Activated T-helper 2 cell treated with anti-CD3 and anti-CD28 coated beads, Interferon-gamma antibody, Interleukin-2, Interleukin-4, amounts not matched to agents 10 μg/mL and 5 μg/mL and 100 μg/mL, durations not matched to agents 14 hours and 24 hours and 36 hours (primary cell): Measurements from ENCODE around the gene ZFYVE21. TPM values are rescaled to one million over a fixed set of nuclear protein-coding genes. Genes with fewer than 3 reads are reported as not detected.

Source experiments
- DNase-seq: peaks from one replicate; pipeline ENCODE4 v3.0.0; 2021; ENCODE audit warnings: low spot score
- H3K27ac Mint-ChIP-seq: one replicate; pipeline ENCODE4 v1.8.0; 2021; ENCODE audit warnings: mixed read lengths
- H3K27me3 Mint-ChIP-seq: one replicate; pipeline ENCODE4 v1.8.0; 2021; ENCODE audit warnings: low read depth, mixed read lengths
- H3K36me3 Mint-ChIP-seq: one replicate; pipeline ENCODE4 v1.8.0; 2021; ENCODE audit warnings: low read depth, mixed read lengths
- H3K4me1 Mint-ChIP-seq: one replicate; pipeline ENCODE4 v1.8.0; 2021; ENCODE audit warnings: low read depth, mixed read lengths
- H3K4me3 Mint-ChIP-seq: one replicate; pipeline ENCODE4 v1.8.0; 2021; ENCODE audit warnings: low read depth, mild to moderate bottlenecking, moderate library complexity, mixed read lengths
- H3K9me3 Mint-ChIP-seq: one replicate; pipeline ENCODE4 v1.8.0; 2021; ENCODE audit warnings: mixed read lengths
- intact Hi-C: fragments of 100-400 bp; cut with micrococcal nuclease; formaldehyde crosslinking; loops from one replicate; pipeline ENCODE4 v1.15.1; 2023
- total RNA-seq: library from RNA; stranded (reverse); gene quantifications from 2 replicates; pipeline ENCODE4 v1.2.3, GENCODE V29; 2022

Gene ZFYVE21
- total RNA-seq, 1 donor from 2014 or later: 27.5 TPM

- H3K36me3 Mint-ChIP-seq: peaks cover 16% of the 10 kb centered on the region
- H3K4me3 Mint-ChIP-seq: no peak overlapping the region
- no peak overlapping the region for H3K27ac Mint-ChIP-seq
- intact Hi-C loops: no loop called here
- DNase-seq: no peak
- peaks cover 7% of the 10 kb centered on the region for H3K4me1 Mint-ChIP-seq
- no peaks in the 10 kb centered on the region for H3K27me3 Mint-ChIP-seq
- H3K9me3 Mint-ChIP-seq: no peaks in the 10 kb centered on the region
Measured at GRCh38 chr14:103725739-103726395, 10.3 kb downstream of the ZFYVE21 start.

- no peak overlapping the region for H3K4me3 Mint-ChIP-seq
- peaks cover 16% of the 10 kb centered on the region for H3K36me3 Mint-ChIP-seq
- peaks cover 5% of the 10 kb centered on the region for H3K4me1 Mint-ChIP-seq
- no peak overlapping the region for H3K27ac Mint-ChIP-seq
- no peak for DNase-seq
- intact Hi-C loops: no loop called here
- H3K9me3 Mint-ChIP-seq: no peaks in the 10 kb centered on the region
- no peaks in the 10 kb centered on the region for H3K27me3 Mint-ChIP-seq
Measured at GRCh38 chr14:103726474-103726873, 10.9 kb downstream of the ZFYVE21 start.

DNA sequence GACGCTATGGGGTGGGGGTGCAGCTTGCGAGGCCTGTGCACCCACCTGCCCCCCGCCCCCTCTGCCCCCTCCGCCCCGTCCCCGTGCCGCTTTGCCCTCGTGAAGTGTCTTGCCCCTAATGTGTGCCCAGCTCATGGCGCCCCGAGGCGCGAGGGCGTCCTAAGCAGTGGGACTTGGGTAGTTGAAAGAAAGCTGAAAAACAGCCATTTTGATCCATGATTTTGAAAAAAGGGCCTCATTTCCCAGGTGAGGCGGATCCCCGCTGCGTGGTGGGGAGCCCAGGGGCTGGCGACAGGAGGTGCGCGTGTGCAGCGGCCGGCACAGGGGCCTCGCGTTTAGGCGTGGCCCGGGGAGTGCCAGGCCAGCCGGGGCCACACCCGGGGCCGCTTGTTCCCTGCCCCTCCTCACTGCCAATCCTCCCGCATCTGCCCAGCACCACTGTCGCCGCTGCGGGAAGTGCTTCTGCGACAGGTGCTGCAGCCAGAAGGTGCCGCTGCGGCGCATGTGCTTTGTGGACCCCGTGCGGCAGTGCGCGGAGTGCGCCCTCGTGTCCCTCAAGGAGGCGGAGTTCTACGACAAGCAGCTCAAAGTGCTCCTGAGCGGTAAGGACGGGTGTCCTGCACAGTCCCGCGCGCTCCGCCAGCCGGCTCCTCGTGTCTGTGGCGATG, 11.8 kb downstream of the ZFYVE21 start:
- peaks cover 16% of the 10 kb centered on the region for H3K36me3 Mint-ChIP-seq
- no peak overlapping the region for H3K27ac Mint-ChIP-seq
- intact Hi-C loops: no loop called here
- no peak overlapping the region for H3K4me3 Mint-ChIP-seq
- no peaks in the 10 kb centered on the region for H3K4me1 Mint-ChIP-seq
- no peak for DNase-seq
- no peaks in the 10 kb centered on the region for H3K9me3 Mint-ChIP-seq
- no peaks in the 10 kb centered on the region for H3K27me3 Mint-ChIP-seq

GRCh38 chr14:103728141-103728540, 12.5 kb downstream of the ZFYVE21 start:
- H3K4me3 Mint-ChIP-seq: no peak overlapping the region
- no peaks in the 10 kb centered on the region for H3K4me1 Mint-ChIP-seq
- H3K27ac Mint-ChIP-seq: no peak overlapping the region
- DNase-seq: no peak
- H3K36me3 Mint-ChIP-seq: peaks cover 19% of the 10 kb centered on the region
- H3K27me3 Mint-ChIP-seq: no peaks in the 10 kb centered on the region
- no peaks in the 10 kb centered on the region for H3K9me3 Mint-ChIP-seq
- intact Hi-C loops: no loop called here

DNA sequence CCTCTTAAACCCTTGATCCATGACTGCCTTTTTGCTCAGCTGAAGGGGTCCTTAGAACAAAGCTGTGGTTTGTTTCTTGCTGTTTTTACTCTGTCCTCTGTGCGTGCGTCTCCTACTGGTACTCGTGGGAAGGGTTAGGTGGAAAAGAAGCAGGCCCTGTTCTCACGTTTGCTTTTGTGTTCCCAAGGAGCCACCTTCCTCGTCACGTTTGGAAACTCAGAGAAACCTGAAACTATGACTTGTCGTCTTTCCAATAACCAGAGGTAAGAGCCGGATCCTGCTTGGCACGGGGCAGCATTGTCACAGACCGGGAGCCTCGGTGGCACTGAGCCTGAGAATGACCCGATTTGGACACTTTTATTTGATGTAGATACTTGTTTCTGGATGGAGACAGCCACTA, 13.1 kb downstream of the ZFYVE21 start:
- H3K4me1 Mint-ChIP-seq: no peaks in the 10 kb centered on the region
- no peak for DNase-seq
- no peak overlapping the region for H3K4me3 Mint-ChIP-seq
- no peaks in the 10 kb centered on the region for H3K9me3 Mint-ChIP-seq
- intact Hi-C loops: no loop called here
- H3K27me3 Mint-ChIP-seq: no peaks in the 10 kb centered on the region
- no peak overlapping the region for H3K27ac Mint-ChIP-seq
- H3K36me3 Mint-ChIP-seq: peaks cover 19% of the 10 kb centered on the region

DNA sequence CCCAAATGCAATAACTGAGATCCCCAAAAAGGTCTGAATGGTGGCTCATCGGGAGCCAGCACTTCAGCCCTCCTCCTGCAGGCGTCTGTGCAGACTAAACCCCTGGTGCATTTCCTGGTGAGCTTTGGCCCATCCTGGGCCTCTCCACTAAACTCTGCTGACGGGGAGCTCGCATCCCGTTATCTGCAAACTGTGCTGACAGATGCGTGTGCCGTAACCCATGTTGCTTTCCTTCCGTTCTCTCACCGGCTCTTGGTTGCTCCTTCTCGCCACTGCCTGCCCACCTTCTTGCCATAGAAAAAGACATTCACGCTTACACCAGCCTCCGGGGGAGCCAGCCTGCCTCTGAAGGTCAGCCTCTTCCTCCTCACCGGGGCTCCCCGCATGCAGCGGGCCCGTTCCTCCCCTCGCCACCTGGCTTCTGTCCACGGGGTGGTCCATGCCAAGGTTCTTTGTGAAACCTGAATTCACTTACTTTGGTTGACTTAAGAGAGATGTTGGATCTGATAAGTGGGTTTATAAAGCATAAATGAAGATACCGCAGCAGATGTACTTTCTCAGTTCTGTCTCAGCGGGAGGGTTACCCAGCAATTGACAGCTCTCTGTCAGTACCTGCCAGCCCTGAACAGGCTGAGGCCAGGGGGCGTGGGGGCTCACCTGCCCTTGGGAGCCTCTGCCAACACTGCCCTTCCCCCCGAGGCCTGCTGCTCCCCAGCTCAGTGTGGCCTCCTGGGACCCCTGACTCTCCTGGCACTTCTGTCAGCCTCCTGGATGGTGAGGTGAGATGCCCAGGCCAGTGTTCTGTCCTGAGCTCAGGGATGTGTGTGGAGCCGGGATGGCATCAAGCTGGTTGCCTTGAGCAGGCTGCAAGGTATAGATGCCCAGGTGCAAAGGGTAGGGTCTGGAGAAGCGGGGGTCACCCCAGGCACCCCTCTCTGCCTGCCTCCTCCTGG, 14.2 kb downstream of the ZFYVE21 start:
- Mint-ChIP-seq H3K27ac (no peak overlapping the region), H3K27me3 (no peaks in the 10 kb centered on the region), H3K36me3 (peaks cover 19% of the 10 kb centered on the region), H3K9me3 (no peaks in the 10 kb centered on the region), H3K4me1 (no peaks in the 10 kb centered on the region), H3K4me3 (no peak overlapping the region)
- no peak for DNase-seq
- intact Hi-C loops: no loop called here

GRCh38 chr14:103730490-103731035, 15.0 kb downstream of the ZFYVE21 start:
- Mint-ChIP-seq H3K9me3 (no peaks in the 10 kb centered on the region), H3K4me1 (no peaks in the 10 kb centered on the region), H3K27me3 (no peaks in the 10 kb centered on the region), H3K27ac (no peak overlapping the region), H3K36me3 (peaks cover 19% of the 10 kb centered on the region), H3K4me3 (no peak overlapping the region)
- DNase-seq: no peak
- intact Hi-C loops: no loop called here

DNA sequence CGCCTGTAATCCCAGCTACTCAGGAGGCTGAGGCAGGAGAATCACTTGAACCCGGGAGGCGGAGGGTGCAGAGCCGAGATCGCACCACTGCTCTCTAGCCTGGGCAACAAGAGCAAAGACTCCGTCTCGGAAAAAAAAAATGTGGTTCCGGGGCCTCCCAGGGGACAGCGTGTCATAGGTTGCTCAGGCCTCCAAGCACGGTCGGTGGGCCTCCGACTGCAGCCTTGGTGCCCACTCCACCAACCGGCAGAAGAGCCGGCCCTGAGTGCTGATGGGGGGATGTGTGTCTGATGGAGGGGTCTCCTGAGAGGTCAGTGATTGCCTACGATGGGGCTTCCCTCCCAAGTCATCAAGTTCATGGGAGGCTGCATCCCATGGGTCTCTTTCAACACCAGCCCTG, 15.9 kb downstream of the ZFYVE21 start:
- Mint-ChIP-seq H3K27me3 (no peaks in the 10 kb centered on the region), H3K4me3 (no peak overlapping the region), H3K9me3 (no peaks in the 10 kb centered on the region), H3K36me3 (peaks cover 19% of the 10 kb centered on the region), H3K27ac (no peak overlapping the region), H3K4me1 (no peaks in the 10 kb centered on the region)
- no peak for DNase-seq
- intact Hi-C loops: no loop called here

DNA sequence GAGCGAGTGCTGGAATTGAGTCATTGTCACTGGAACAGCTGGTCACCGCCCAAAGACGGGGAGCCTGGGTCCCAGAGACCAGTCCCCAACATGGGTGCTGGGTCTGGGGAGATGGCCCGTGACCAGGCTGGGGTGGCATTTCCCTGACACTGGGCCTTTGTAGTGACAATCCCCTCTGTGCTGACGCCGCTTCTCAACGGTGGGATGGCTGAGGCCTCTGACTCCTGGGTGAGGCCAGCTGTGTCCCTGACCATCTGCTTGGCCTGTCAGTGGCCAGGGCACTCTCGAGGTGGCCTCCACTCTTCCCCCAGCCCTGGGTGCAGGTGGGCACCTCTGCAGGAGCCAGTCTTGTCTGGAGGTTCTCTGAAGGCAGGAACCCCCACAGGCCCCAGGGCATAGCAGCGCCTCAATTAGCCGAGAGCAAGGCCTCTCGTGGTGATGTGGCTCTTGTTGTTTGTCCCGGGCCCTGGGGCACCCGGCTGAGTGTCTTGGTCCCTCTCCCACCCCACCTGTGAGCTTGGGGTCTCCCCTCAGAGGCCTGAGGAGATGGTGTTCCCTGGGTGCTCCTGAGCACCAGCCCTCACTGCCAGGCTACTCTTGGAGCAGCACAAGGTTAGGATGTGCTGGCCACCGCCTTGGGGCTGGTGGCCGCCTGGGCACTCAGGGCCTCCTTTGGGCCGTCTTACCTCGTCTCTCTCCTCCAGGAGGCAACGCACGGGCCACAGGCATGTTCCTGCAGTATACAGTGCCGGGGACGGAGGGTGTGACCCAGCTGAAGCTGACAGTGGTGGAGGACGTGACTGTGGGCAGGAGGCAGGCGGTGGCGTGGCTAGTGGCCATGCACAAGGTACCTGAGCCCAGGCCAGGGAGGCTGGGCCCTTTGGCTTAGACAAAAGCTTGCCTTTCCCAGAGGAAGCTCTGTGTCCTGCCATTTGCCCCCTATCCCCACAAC, 16.6 kb downstream of the ZFYVE21 start:
- Mint-ChIP-seq H3K4me1 (no peaks in the 10 kb centered on the region), H3K36me3 (peaks cover 19% of the 10 kb centered on the region), H3K4me3 (no peak overlapping the region), H3K9me3 (no peaks in the 10 kb centered on the region), H3K27me3 (no peaks in the 10 kb centered on the region), H3K27ac (no peak overlapping the region)
- no peak for DNase-seq
- intact Hi-C loops: no loop called here

- H3K27me3 Mint-ChIP-seq: no peaks in the 10 kb centered on the region
- intact Hi-C loops: no loop called here
- no peak for DNase-seq
- H3K4me3 Mint-ChIP-seq: no peak overlapping the region
- H3K9me3 Mint-ChIP-seq: no peaks in the 10 kb centered on the region
- peaks cover 19% of the 10 kb centered on the region for H3K36me3 Mint-ChIP-seq
- no peak overlapping the region for H3K27ac Mint-ChIP-seq
- H3K4me1 Mint-ChIP-seq: no peaks in the 10 kb centered on the region
Measured at GRCh38 chr14:103732868-103733620, 17.4 kb downstream of the ZFYVE21 start.

DNA sequence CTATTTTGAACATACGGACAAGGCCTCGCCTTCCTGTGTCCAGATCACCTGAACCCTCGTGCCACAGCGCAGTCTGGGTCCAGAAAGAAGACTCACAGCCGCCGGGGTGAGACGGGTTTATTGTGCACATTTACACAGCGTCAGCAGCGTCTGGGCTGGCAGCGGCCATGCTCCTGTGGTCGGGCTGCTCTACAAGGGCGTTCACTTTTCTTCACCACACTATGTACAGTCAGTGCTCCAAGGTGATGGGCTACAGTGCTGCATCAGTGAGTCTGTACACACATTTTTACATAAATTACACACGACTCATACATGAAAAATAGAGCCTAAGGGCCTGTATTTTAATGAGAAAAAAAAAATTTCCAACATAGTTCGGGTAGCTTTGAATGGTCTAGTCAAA, 18.0 kb downstream of the ZFYVE21 start:
- Mint-ChIP-seq H3K27ac (no peak overlapping the region), H3K36me3 (peaks cover 16% of the 10 kb centered on the region), H3K27me3 (no peaks in the 10 kb centered on the region), H3K9me3 (no peaks in the 10 kb centered on the region), H3K4me1 (no peaks in the 10 kb centered on the region), H3K4me3 (no peak overlapping the region)
- DNase-seq: no peak
- intact Hi-C loops: no loop called here
